ENCODE measurements around the gene SMIM23. TPM values are rescaled to one million over a fixed set of nuclear protein-coding genes. Genes with fewer than 3 reads are reported as not detected.

Gene SMIM23
- polyA plus RNA-seq, 2 of the 4 experiments (the other 2 are of a cell fraction) = not detected

DNA sequence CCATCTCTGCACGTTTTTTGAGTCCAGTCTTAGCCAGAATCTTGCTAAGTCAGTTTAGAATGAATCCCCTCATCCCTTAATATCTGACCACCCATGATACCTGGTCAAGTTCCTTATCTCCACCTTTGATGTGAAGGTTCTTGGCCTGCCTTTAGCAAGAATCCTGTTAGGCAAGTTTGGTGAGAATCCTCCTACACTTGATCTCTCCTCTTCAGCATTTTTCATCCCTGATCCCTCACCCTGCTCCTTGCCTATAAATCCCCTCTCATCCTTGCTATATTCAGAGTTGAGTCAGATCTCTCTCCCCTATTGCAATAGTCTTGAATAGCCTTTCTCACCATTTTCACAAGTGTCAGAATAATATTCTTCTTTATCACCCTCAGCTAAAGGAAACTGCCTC, 31.0 kb downstream of the SMIM23 start:
- H3K4me2 ChIP-seq = no peak overlapping the region
- TF ChIP-seq, protein P1, sequence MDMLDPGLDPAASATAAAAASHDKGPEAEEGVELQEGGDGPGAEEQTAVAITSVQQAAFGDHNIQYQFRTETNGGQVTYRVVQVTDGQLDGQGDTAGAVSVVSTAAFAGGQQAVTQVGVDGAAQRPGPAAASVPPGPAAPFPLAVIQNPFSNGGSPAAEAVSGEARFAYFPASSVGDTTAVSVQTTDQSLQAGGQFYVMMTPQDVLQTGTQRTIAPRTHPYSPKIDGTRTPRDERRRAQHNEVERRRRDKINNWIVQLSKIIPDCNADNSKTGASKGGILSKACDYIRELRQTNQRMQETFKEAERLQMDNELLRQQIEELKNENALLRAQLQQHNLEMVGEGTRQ (IDR thresholded peaks at IDR 0.05) = no peak
- TF ChIP-seq CBX8 (IDR thresholded peaks at IDR 0.05) (no peak), RFX5 (IDR thresholded peaks at IDR 0.05) (no peak), ZFP36 (IDR thresholded peaks at IDR 0.05; ENCODE audit: borderline replicate concordance, partially characterized antibody) (no peak), EHMT2 (IDR thresholded peaks at IDR 0.05; ENCODE audit: low read depth) (no peak), KDM1A (IDR thresholded peaks at IDR 0.05; ENCODE audit: low read depth) (no peak)
- TF ChIP-seq, protein P2, sequence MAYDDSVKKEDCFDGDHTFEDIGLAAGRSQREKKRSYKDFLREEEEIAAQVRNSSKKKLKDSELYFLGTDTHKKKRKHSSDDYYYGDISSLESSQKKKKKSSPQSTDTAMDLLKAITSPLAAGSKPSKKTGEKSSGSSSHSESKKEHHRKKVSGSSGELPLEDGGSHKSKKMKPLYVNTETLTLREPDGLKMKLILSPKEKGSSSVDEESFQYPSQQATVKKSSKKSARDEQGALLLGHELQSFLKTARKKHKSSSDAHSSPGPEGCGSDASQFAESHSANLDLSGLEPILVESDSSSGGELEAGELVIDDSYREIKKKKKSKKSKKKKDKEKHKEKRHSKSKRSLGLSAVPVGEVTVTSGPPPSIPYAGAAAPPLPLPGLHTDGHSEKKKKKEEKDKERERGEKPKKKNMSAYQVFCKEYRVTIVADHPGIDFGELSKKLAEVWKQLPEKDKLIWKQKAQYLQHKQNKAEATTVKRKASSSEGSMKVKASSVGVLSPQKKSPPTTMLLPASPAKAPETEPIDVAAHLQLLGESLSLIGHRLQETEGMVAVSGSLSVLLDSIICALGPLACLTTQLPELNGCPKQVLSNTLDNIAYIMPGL (CRISPR knock-in tag; IDR thresholded peaks at IDR 0.05; ENCODE audit: borderline replicate concordance) = no peak
- 0% methylated on average over 1 of the region's 1 CpG for whole genome bisulfite sequencing (ENCODE audit: missing lambda C conversion rate)
- H3K4me3 ChIP-seq = no peak overlapping the region
- POLR2A ChIA-PET = no interaction called here
- no peaks in the 10 kb centered on the region for H3K4me1 ChIP-seq
- no peaks in the 10 kb centered on the region for H3K9me3 ChIP-seq
- FAIRE-seq (no peak), ATAC-seq (no peak), DNase-seq (ENCODE audit: low read depth in 1 of 2, low spot score in 1 of 2) (no peak)
- CTCF ChIA-PET = no interaction called here
- H3K27ac ChIP-seq = no peak overlapping the region

DNA sequence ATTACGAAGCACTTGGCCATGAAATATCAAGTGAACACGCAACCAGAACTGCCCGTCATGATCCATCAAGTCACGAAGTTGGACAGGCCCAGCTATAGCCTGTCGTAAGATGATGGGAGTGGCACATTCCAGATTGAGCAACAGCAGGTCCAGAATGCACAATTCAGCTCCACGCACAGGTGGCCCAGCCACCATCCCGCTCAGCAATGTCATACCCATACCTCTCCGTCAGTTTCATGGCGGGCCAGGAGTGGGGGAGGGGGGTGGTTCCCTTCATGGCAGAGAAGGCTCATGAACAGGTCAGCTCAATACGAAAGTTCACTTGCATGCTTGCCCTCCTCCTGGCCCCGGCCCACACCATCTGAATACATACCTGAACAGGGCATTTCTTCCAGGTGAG, 34.9 kb downstream of the SMIM23 start:
- H3K4me3 ChIP-seq = no peak overlapping the region
- no peak for ATAC-seq
- no peak for FAIRE-seq
- H3K27ac ChIP-seq = no peak overlapping the region
- ChIA-PET CTCF (no interaction called here), POLR2A (no interaction called here)
- H3K4me2 ChIP-seq = no peak overlapping the region
- 45% methylated on average over 11 of the region's 11 CpGs for WGBS (ENCODE audit: missing lambda C conversion rate)
- TF ChIP-seq NPAS2 (CRISPR knock-in tag; IDR thresholded peaks at IDR 0.05; ENCODE audit: borderline replicate concordance) = no peak
- TF ChIP-seq, protein P3, sequence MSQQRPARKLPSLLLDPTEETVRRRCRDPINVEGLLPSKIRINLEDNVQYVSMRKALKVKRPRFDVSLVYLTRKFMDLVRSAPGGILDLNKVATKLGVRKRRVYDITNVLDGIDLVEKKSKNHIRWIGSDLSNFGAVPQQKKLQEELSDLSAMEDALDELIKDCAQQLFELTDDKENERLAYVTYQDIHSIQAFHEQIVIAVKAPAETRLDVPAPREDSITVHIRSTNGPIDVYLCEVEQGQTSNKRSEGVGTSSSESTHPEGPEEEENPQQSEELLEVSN (IDR thresholded peaks at IDR 0.05; ENCODE audit: borderline replicate concordance, low read depth) = no peak
- TF ChIP-seq, protein P4, sequence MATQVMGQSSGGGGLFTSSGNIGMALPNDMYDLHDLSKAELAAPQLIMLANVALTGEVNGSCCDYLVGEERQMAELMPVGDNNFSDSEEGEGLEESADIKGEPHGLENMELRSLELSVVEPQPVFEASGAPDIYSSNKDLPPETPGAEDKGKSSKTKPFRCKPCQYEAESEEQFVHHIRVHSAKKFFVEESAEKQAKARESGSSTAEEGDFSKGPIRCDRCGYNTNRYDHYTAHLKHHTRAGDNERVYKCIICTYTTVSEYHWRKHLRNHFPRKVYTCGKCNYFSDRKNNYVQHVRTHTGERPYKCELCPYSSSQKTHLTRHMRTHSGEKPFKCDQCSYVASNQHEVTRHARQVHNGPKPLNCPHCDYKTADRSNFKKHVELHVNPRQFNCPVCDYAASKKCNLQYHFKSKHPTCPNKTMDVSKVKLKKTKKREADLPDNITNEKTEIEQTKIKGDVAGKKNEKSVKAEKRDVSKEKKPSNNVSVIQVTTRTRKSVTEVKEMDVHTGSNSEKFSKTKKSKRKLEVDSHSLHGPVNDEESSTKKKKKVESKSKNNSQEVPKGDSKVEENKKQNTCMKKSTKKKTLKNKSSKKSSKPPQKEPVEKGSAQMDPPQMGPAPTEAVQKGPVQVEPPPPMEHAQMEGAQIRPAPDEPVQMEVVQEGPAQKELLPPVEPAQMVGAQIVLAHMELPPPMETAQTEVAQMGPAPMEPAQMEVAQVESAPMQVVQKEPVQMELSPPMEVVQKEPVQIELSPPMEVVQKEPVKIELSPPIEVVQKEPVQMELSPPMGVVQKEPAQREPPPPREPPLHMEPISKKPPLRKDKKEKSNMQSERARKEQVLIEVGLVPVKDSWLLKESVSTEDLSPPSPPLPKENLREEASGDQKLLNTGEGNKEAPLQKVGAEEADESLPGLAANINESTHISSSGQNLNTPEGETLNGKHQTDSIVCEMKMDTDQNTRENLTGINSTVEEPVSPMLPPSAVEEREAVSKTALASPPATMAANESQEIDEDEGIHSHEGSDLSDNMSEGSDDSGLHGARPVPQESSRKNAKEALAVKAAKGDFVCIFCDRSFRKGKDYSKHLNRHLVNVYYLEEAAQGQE (IDR thresholded peaks at IDR 0.05) = no peak
- no peak for TF ChIP-seq CHD4 (IDR thresholded peaks at IDR 0.05; ENCODE audit: borderline replicate concordance)
- TF ChIP-seq HEYL (CRISPR knock-in tag; IDR thresholded peaks at IDR 0.05) = no peak
- TF ChIP-seq CBX8 (IDR thresholded peaks at IDR 0.05) = no peak
- TF ChIP-seq POLR2AphosphoS2 (conservative IDR thresholded peaks at IDR 0.05; ENCODE audit: low read length) = no peak
- no peak for TF ChIP-seq GATA3 (IDR thresholded peaks at IDR 0.05; ENCODE audit: borderline replicate concordance)
- TF ChIP-seq, protein P5, sequence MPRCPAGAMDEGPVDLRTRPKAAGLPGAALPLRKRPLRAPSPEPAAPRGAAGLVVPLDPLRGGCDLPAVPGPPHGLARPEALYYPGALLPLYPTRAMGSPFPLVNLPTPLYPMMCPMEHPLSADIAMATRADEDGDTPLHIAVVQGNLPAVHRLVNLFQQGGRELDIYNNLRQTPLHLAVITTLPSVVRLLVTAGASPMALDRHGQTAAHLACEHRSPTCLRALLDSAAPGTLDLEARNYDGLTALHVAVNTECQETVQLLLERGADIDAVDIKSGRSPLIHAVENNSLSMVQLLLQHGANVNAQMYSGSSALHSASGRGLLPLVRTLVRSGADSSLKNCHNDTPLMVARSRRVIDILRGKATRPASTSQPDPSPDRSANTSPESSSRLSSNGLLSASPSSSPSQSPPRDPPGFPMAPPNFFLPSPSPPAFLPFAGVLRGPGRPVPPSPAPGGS (IDR thresholded peaks at IDR 0.05) = no peak
- TF ChIP-seq EHF (CRISPR knock-in tag; IDR thresholded peaks at IDR 0.05) = no peak
- no peak for TF ChIP-seq EHMT2 (IDR thresholded peaks at IDR 0.05; ENCODE audit: low read depth)
- no peak for TF ChIP-seq CBX2 (IDR thresholded peaks at IDR 0.05; ENCODE audit: borderline replicate concordance, low read depth)
- TF ChIP-seq JUNB (IDR thresholded peaks at IDR 0.05) = no peak
- no peak for TF ChIP-seq RCOR1 (IDR thresholded peaks at IDR 0.05; ENCODE audit: low read depth, low read length)
- no peaks in the 10 kb centered on the region for H3K4me1 ChIP-seq
- no peaks in the 10 kb centered on the region for H3K9me3 ChIP-seq
- DNase-seq (ENCODE audit: low read depth in 1 of 2, low spot score in 1 of 2) = no peak

Measured in A549 (cell line).